ENCODE results near the gene NIT1. TPM values are rescaled to one million over a fixed set of nuclear protein-coding genes. Genes with fewer than 3 reads are reported as not detected.

NIT1 gene
- total RNA-seq, 1 donor from 2014 or later: 48.6 TPM

- Mint-ChIP-seq H3K36me3 (ENCODE audit: low read depth) (peaks cover 2% of the 10 kb centered on the region), H3K27me3 (ENCODE audit: low read depth) (peaks cover 19% of the 10 kb centered on the region), H3K27ac (ENCODE audit: unreplicated experiment) (no peak overlapping the region), H3K4me1 (peaks cover 23% of the 10 kb centered on the region), H3K9me3 (no peaks in the 10 kb centered on the region), H3K4me3 (peak overlapping the region; percentile 59)
- no peak for TF ChIP-seq CTCF (conservative IDR thresholded peaks at IDR 0.05)
- DNase-seq (ENCODE audit: low read depth, low spot score): no peak
These were observed 21.4 kb upstream of the NIT1 start for GRCh38 chr1:161096530-161096929.

GRCh38 chr1:161098210-161099068, 19.5 kb upstream of the NIT1 start, which contains the start of gene KLHDC9:
KLHDC9 (plus strand) TSS chr1:161098361; CDS start chr1:161098536, 175 bp downstream.
- Mint-ChIP-seq H3K4me3 (peak within 1 kb of the TSS; percentile 92), H3K27ac (ENCODE audit: unreplicated experiment) (peak within 1 kb of the TSS; percentile 48), H3K9me3 (no peaks in the 10 kb centered on the region), H3K4me1 (peaks cover 23% of the 10 kb centered on the region), H3K36me3 (ENCODE audit: low read depth) (peaks cover 5% of the 10 kb centered on the region), H3K27me3 (ENCODE audit: low read depth) (peaks cover 19% of the 10 kb centered on the region)
- DNase-seq (ENCODE audit: low read depth, low spot score): peak; percentile 74
- TF ChIP-seq CTCF (conservative IDR thresholded peaks at IDR 0.05): peak; percentile 29

- Mint-ChIP-seq H3K27ac (ENCODE audit: unreplicated experiment) (no peak overlapping the region), H3K4me3 (peak overlapping the region; percentile 82), H3K4me1 (peaks cover 23% of the 10 kb centered on the region), H3K9me3 (no peaks in the 10 kb centered on the region), H3K36me3 (ENCODE audit: low read depth) (peaks cover 5% of the 10 kb centered on the region), H3K27me3 (ENCODE audit: low read depth) (peaks cover 19% of the 10 kb centered on the region)
- DNase-seq (ENCODE audit: low read depth, low spot score): no peak
- TF ChIP-seq CTCF (conservative IDR thresholded peaks at IDR 0.05): no peak
These were observed 18.7 kb upstream of the NIT1 start for GRCh38 chr1:161099090-161099802.

- no peak overlapping the region for H3K27ac Mint-ChIP-seq (ENCODE audit: unreplicated experiment)
- TF ChIP-seq CTCF (conservative IDR thresholded peaks at IDR 0.05): no peak
- H3K4me3 Mint-ChIP-seq: no peak overlapping the region
- no peak for DNase-seq (ENCODE audit: low read depth, low spot score)
- no peaks in the 10 kb centered on the region for H3K9me3 Mint-ChIP-seq
- H3K27me3 Mint-ChIP-seq (ENCODE audit: low read depth): peaks cover 15% of the 10 kb centered on the region
- peaks cover 18% of the 10 kb centered on the region for H3K4me1 Mint-ChIP-seq
- peaks cover 5% of the 10 kb centered on the region for H3K36me3 Mint-ChIP-seq (ENCODE audit: low read depth)
These were observed 17.3 kb upstream of the NIT1 start for GRCh38 chr1:161100556-161100955.

- H3K27ac Mint-ChIP-seq (ENCODE audit: unreplicated experiment): peak overlapping the region; percentile 2
These were observed 11.5 kb upstream of the NIT1 start for GRCh38 chr1:161106431-161106830.

More at GRCh38 chr1:161106431-161106830, 11.5 kb upstream of the NIT1 start:
- Mint-ChIP-seq H3K4me3 (no peak overlapping the region), H3K36me3 (ENCODE audit: low read depth) (peaks cover 3% of the 10 kb centered on the region), H3K9me3 (no peaks in the 10 kb centered on the region), H3K4me1 (no peaks in the 10 kb centered on the region), H3K27me3 (ENCODE audit: low read depth) (no peaks in the 10 kb centered on the region)
- no peak for DNase-seq (ENCODE audit: low read depth, low spot score)
- no peak for TF ChIP-seq CTCF (conservative IDR thresholded peaks at IDR 0.05)

All from neural crest cell (in vitro differentiated cells).